22Rv1 (cell line): ENCODE results near the gene POU2F3.

Experiments
- H3K27ac ChIP-seq: fragments of 450-650 bp; 2 replicates; pipeline ENCODE4 v1.5.1; 2017
- ZFX ChIP-seq: fragments of 450-650 bp; IDR thresholded peaks from 2 replicates; pipeline ENCODE4 v1.6.1; 2017; ENCODE audit warnings: antibody characterized with exemption, borderline replicate concordance
- TF ChIP-seq, protein P1 (sequence below): fragments of 450-650 bp; IDR thresholded peaks from 2 replicates; pipeline ENCODE4 v1.5.1; 2017; ENCODE audit warnings: mild to moderate bottlenecking

Gene POU2F3

DNA sequence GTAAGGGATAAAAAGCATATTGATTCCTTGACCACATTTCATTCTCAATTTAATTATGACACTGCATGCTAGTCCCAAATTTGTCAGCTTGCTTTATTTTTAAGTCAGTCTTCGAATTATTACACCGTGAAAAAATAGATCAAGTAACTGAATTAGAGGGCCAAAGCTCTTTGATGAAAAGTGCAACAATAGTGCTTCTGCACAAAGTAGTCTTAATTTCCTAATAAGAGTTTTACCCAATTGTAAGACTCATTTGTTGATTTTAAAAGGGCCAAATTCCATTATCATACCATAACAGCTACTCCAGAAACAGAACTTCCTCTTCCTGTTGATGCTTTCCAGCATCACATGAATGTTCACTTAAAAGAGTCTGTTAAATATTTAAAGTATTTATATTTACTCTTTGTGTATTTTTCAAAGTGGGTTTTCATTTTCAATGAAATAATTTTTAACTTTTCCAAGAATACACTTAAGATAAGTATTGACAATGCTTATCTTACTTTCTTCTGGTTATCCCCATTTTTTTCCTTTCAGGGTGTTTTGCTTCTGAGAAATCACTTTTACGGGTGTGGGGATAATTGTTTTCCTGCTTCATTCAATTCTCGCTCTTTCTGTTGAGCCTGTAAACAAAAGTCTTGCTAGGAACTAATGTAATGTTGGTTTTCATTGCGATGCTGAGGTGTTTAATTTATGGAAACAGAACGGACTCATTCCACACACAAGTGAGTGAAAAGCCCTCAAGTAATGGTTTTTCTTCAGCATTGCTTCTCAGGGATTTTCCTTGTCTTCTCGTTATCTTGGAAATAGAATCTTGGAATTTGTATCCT is 98.4 kb downstream of the POU2F3 start:
- peak overlapping the region; percentile 96 for H3K27ac ChIP-seq
- TF ChIP-seq, protein P1, sequence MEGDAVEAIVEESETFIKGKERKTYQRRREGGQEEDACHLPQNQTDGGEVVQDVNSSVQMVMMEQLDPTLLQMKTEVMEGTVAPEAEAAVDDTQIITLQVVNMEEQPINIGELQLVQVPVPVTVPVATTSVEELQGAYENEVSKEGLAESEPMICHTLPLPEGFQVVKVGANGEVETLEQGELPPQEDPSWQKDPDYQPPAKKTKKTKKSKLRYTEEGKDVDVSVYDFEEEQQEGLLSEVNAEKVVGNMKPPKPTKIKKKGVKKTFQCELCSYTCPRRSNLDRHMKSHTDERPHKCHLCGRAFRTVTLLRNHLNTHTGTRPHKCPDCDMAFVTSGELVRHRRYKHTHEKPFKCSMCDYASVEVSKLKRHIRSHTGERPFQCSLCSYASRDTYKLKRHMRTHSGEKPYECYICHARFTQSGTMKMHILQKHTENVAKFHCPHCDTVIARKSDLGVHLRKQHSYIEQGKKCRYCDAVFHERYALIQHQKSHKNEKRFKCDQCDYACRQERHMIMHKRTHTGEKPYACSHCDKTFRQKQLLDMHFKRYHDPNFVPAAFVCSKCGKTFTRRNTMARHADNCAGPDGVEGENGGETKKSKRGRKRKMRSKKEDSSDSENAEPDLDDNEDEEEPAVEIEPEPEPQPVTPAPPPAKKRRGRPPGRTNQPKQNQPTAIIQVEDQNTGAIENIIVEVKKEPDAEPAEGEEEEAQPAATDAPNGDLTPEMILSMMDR = no peak
- no peak for TF ChIP-seq ZFX

DNA sequence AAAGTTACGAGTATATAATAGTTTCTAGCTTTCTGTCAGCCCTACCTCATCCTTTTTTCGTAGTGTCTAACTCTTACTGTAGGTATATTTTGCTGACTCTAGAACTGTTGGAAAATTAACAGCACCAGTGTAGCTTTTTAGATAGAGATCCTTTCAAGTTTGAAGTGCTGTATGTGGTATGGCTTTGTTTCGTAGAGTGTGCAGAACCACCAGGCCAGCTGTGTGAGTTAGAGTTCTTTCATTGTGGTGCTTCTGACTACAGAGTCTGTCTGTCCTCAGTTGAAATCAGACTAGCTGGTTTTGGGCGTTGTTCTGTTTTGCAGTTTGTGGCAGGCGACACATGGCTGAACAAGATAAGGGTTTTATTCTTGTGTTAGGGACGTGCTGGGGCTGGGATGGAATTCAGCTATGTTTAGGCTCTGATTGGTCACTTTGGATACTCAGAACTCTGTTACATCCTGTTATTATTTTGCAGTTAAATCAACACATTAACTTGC is 99.5 kb downstream of the POU2F3 start:
- H3K27ac ChIP-seq = no peak overlapping the region
- TF ChIP-seq, protein P1 = no peak
- no peak for TF ChIP-seq ZFX

DNA sequence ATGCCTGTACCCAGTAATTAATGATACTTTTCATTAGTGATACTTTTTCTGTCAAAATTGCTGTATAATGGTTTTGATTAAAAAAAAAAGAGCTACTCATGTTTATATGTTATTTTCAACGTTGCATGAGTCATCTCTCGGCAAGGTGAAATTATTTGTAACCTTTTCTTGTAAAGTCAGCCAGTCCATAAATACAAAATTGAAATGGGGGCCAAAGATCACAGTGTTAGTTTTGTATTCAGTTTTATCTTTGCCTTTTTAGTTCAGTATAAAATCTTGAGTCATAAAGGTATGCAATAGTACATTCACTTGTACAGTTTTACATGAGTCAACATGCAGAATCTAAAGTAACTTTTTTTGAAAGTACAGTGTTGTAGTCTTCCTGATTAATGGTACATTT is 100.6 kb downstream of the POU2F3 start:
- TF ChIP-seq ZFX = no peak
- TF ChIP-seq, protein P1 = no peak
- no peak overlapping the region for H3K27ac ChIP-seq

DNA sequence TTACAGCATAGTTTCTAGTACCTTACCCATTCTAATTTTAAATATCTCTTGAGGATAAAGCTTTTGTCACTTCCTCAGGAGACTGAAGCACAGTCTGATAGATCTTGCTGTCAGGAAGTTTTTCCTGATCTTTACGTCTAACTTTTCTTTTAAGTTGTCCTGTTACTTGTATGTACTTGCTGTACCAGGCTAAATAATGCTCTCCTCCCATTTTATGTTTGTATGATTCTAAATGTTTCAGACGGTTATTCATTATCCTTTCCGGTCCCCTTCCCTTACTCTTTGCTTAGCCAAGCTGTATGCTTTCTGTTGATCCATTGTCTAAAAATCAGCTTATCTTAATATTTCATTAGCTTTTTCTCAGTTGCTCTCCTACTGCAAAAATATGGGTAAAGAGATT is 102.3 kb downstream of the POU2F3 start:
- H3K27ac ChIP-seq = no peak overlapping the region
- TF ChIP-seq ZFX = no peak
- TF ChIP-seq, protein P1 = no peak

DNA sequence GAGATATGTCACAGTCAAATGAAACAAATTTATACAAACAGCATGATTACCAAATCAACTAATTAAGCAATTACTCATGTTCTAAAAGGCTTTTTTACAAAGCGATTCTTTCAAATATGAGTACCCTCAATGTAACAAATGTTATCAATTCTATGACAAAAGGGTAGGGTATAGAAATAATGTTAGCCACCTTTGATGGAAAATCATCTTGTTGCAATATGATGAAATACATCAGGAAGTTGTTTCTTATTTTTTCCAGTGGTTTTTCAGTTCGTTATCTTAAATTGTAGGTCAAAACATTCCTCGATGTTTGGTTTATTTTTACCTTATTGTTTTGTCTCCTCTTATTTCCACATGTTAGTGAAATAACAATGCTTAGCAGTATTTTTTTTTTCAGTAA is 102.7 kb downstream of the POU2F3 start:
- no peak overlapping the region for H3K27ac ChIP-seq
- TF ChIP-seq ZFX = no peak
- TF ChIP-seq, protein P1 = no peak

DNA sequence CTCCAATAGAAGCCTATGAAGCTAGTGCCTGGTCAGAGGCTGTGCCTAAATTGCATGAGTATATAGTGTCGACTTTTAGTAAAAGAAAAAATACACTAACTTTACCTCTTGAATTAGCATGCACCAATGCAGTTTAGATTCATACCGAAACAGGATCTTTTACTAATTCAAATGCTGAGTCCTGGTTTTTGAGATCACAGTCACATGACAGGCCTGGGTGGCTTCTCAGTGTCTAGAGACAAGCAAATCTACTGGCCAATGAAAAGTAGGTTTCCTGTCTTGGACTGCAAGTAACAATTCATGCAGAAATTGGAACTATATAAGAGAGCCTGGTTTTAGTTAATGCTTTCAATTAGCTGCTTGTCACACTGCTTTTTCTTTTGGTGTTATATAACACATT is 103.5 kb downstream of the POU2F3 start:
- H3K27ac ChIP-seq = no peak overlapping the region
- no peak for TF ChIP-seq ZFX
- TF ChIP-seq, protein P1 = no peak

DNA sequence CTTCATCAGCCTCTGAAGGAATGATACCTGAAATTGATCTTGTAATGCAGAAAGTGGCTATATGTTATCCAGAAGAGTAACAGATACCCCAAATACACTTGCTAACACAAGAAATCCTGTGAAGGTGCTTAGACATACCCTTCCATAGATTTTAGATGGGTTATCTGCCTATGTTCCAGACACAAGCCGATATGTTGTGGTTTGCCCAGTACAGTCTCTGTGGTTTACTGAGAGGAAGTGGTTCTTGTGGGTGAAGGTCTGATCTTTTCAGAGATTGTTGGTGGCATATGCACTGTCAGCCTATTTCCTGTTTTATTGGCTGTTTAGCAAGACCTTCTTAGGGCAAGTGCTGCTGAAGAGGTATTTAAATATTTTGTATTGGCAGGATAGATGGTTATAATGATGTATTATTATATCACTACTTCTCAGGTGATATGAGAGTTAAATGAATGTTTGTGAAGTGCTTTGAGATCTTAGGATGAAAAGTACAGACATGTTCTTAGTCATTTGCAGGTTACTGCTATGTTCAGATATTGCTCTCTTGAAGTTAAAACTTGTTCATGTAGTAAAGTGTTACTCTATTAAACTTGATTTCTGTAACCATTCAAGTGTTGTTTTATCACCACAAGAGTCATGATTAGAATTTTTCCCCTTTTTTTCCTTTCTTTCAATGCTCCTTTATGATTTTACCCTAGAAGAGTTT is 104.5 kb downstream of the POU2F3 start:
- TF ChIP-seq, protein P1 = no peak
- TF ChIP-seq ZFX = no peak
- no peak overlapping the region for H3K27ac ChIP-seq
